Liver (tissue), 9 donors: ENCODE data around the gene IP6K3. TPM values are rescaled to one million over a fixed set of nuclear protein-coding genes. Genes with fewer than 3 reads are reported as not detected.

Source experiments
- DNase-seq: peaks from one replicate; pipeline ENCODE4 v3.0.0-alpha.2; 2017; ENCODE audit warnings: low spot score
- H3K27ac ChIP-seq, 2 donors: one replicate each; pipeline ENCODE4 v1.7.0; 2013; ENCODE audit warnings: inconsistent platforms in 2 of 2, low read length in 2 of 2, control low read depth in 1 of 2, low read depth in 1 of 2, mild to moderate bottlenecking in 1 of 2
- H3K27me3 ChIP-seq, 4 donors: one replicate each; pipeline versions ENCODE4 v1.6.1 to v1.7.0; 2013; ENCODE audit warnings: low read length in 3 of 4, inconsistent platforms in 1 of 4, mild to moderate bottlenecking in 1 of 4, moderate library complexity in 1 of 4; ENCODE audit not compliant: control insufficient read depth in 4 of 4, insufficient read depth in 4 of 4
- H3K36me3 ChIP-seq, 4 donors: one replicate each; pipeline versions ENCODE4 v1.6.1 to v1.7.0; 2013; ENCODE audit warnings: low read length in 3 of 4, mild to moderate bottlenecking in 3 of 4, low read depth in 1 of 4, moderate library complexity in 1 of 4; ENCODE audit not compliant: control insufficient read depth in 4 of 4, insufficient read depth in 3 of 4
- H3K4me1 ChIP-seq, 4 donors: one replicate each; pipeline versions ENCODE4 v1.6.1 to v1.7.0; 2013; ENCODE audit warnings: low read length in 3 of 4, mild to moderate bottlenecking in 3 of 4, moderate library complexity in 1 of 4; ENCODE audit not compliant: control insufficient read depth in 4 of 4, insufficient read depth in 4 of 4
- H3K4me3 ChIP-seq, 3 donors: one replicate each; pipeline versions ENCODE4 v1.6.1 to v1.7.0; 2013; ENCODE audit warnings: low read length in 3 of 3, control low read depth in 1 of 3, low read depth in 1 of 3, mild to moderate bottlenecking in 1 of 3
- H3K9ac ChIP-seq, 2 donors: one replicate each; pipeline ENCODE4 v1.7.0; 2013; ENCODE audit warnings: low read length in 2 of 2, mild to moderate bottlenecking in 2 of 2, moderate library complexity in 2 of 2, control low read depth in 1 of 2, low read depth in 1 of 2
- H3K9me3 ChIP-seq, 4 donors: one replicate each; pipeline versions ENCODE4 v1.6.1 to v1.7.0; 2013; ENCODE audit warnings: low read length in 3 of 4; ENCODE audit not compliant: control insufficient read depth in 4 of 4
- EGR1 ChIP-seq, 2 donors: IDR thresholded peaks; 2 replicates each; pipeline ENCODE4 v1.6.1; 2016 to 2018; ENCODE audit warnings: antibody characterized with exemption in 2 of 2, low read depth in 2 of 2
- FOXA1 ChIP-seq: IDR thresholded peaks from 2 replicates; pipeline ENCODE4 v1.6.1; 2016; ENCODE audit warnings: antibody characterized with exemption
- FOXA2 ChIP-seq: IDR thresholded peaks from 2 replicates; pipeline ENCODE4 v1.6.1; 2016; ENCODE audit warnings: antibody characterized with exemption
- GABPA ChIP-seq, 2 donors: IDR thresholded peaks in 1 of 2; conservative IDR thresholded peaks in 1 of 2; 2 replicates each; pipeline ENCODE4 v1.6.1; 2016; ENCODE audit warnings: antibody characterized with exemption in 2 of 2, mild to moderate bottlenecking in 1 of 2, moderate library complexity in 1 of 2
- HNF4A ChIP-seq, 2 donors: conservative IDR thresholded peaks; 2 replicates each; pipeline ENCODE4 v1.6.1; 2016; ENCODE audit warnings: antibody characterized with exemption in 2 of 2, mild to moderate bottlenecking in 2 of 2
- HNF4G ChIP-seq: IDR thresholded peaks from 2 replicates; pipeline ENCODE4 v1.6.1; 2016; ENCODE audit warnings: antibody characterized with exemption
- JUND ChIP-seq, 2 donors: IDR thresholded peaks; 2 replicates each; pipeline ENCODE4 v1.6.1; 2016; ENCODE audit warnings: antibody characterized with exemption in 2 of 2
- NR2F2 ChIP-seq: IDR thresholded peaks from 2 replicates; pipeline ENCODE4 v1.6.1; 2016; ENCODE audit warnings: antibody characterized with exemption
- RAD21 ChIP-seq, 2 donors: IDR thresholded peaks; 2 replicates each; pipeline ENCODE4 v1.6.1; 2016; ENCODE audit warnings: antibody characterized with exemption in 2 of 2, mild to moderate bottlenecking in 2 of 2
- RXRA ChIP-seq, 2 donors: IDR thresholded peaks; 2 replicates each; pipeline ENCODE4 v1.6.1; 2017 to 2018; ENCODE audit warnings: antibody characterized with exemption in 2 of 2, mild to moderate bottlenecking in 1 of 2
- SP1 ChIP-seq: IDR thresholded peaks from 2 replicates; pipeline ENCODE4 v1.6.1; 2018; ENCODE audit warnings: antibody characterized with exemption, mild to moderate bottlenecking
- TAF1 ChIP-seq: conservative IDR thresholded peaks from 2 replicates; pipeline ENCODE4 v1.6.1; 2016; ENCODE audit warnings: antibody characterized with exemption, mild to moderate bottlenecking
- YY1 ChIP-seq: IDR thresholded peaks from 2 replicates; pipeline ENCODE4 v1.6.1; 2016; ENCODE audit warnings: antibody characterized with exemption, mild to moderate bottlenecking
- WGBS: extraction: QIAGEN DNeasy Blood & Tissue Kit; methylation state at CpG from one replicate; pipeline ENCODE4 v1.1.7; 2013; 5-methylcytosine and 5-hydroxymethylcytosine counted together
- polyA plus RNA-seq, 2 donors: library from polyadenylated mRNA; stranded (reverse) in 1 of 2; unstranded in 1 of 2; fragments of 200-250 nt in 1 of 2; fragments of >200 nt in 1 of 2; fragmentation: Nextera tagmentation in 1 of 2; extraction: Ambion mirVana in 1 of 2; gene quantifications; one replicate each; pipeline versions ENCODE4 v1.2.1 to v1.2.3, GENCODE V29; 2013 to 2015
- total RNA-seq, 2 donors: library from RNA; depleted of rRNA; stranded (reverse); fragments of >200 nt; gene quantifications; one replicate each; pipeline ENCODE4 v1.2.3, GENCODE V29; 2014
- TF ChIP-seq, protein P1 (sequence below): IDR thresholded peaks from 2 replicates; pipeline ENCODE4 v1.6.1; 2016; ENCODE audit warnings: antibody characterized with exemption
- TF ChIP-seq, protein P2 (sequence below): IDR thresholded peaks from 2 replicates; pipeline ENCODE4 v1.6.1; 2016; ENCODE audit warnings: antibody characterized with exemption
- TF ChIP-seq, protein P3 (sequence below): fragments of 150-350 bp; IDR thresholded peaks from 2 replicates; pipeline ENCODE4 v1.5.1; 2017; ENCODE audit warnings: improper control_type of control experiment, low read depth, low read length; ENCODE audit not compliant: missing input control
- TF ChIP-seq, protein P4 (sequence below): IDR thresholded peaks from 2 replicates; pipeline ENCODE4 v1.6.1; 2016; ENCODE audit warnings: antibody characterized with exemption
- TF ChIP-seq, protein P5 (sequence below): IDR thresholded peaks from 2 replicates; pipeline ENCODE4 v1.6.1; 2016; ENCODE audit warnings: antibody characterized with exemption, mild to moderate bottlenecking
- donor health status: healthy.
- donor health status: healthy.
- donor health status: healthy.
- donor health status: healthy.
- donor health status: healthy.

IP6K3 gene
- total and polyA plus RNA-seq, 4 donors, result 1.5 to 12.9 (median 6.7) TPM

DNA sequence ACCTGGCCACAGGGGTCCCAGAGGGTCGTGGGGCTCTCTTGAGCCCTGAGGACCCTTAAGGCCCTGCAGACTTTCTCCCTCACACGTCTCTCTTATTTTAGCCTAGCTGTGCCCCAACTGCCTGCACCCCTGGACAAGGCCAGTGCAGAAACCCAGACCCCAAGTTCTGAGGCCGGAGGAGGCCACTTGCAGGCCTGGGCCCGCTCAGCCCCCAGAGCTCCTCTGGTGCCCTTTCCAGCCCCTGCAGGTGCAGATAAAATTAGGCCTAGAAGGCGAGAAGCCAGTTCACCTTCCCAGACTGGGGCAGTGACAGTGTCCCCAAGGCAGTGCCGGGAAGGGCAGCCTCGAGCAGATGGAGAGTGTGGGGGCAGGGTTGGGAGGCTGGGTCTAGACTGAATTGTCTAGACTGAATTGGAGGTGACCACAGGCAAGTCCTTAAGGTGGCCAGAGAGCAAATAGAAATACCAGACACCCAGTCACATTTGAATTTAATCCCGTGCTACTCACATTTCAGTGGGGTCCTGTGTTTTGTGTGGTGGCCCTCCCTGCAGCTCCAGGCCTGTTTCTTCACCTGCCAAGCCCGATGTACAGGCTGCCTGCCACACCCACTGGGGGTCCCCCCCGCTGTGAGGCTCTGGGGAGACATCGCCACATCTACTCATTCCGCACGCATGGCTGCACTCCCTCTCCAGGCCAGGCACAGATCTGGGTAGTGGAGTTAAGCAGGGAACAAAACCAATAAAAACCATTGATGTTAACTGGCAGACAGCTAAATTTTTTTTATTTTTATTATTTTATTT is 8.6 kb upstream of the IP6K3 start:
- no peak for DNase-seq
- Histone ChIP-seq H3K4me3 (no peak overlapping the region), H3K36me3 (no peaks in the 10 kb centered on the region), H3K9ac (no peak overlapping the region), H3K27ac (no peak overlapping the region), H3K27me3 (no peaks in the 10 kb centered on the region), H3K4me1 (peaks cover 0 to 28% (median 9%) of the 10 kb centered on the region in 4 donors), H3K9me3 (no peaks in the 10 kb centered on the region)
- 90% methylated on average over 13 of the region's 13 CpGs for WGBS
- TF ChIP-seq RAD21 (IDR thresholded peaks at IDR 0.05) (no peak), RXRA (IDR thresholded peaks at IDR 0.05) (no peak), HNF4G (no peak), EGR1 (IDR thresholded peaks at IDR 0.05; ENCODE audit: low read depth in 2 of 2) (no peak), TAF1 (no peak), HNF4A (conservative IDR thresholded peaks at IDR 0.05) (no peak), YY1 (no peak), NR2F2 (no peak), FOXA1 (no peak), GABPA (IDR thresholded peaks at IDR 0.05 in 1 of 2, conservative IDR thresholded peaks at IDR 0.05 in 1 of 2) (no peak), JUND (IDR thresholded peaks at IDR 0.05) (no peak), SP1 (no peak), FOXA2 (no peak)
- TF ChIP-seq, protein P1, sequence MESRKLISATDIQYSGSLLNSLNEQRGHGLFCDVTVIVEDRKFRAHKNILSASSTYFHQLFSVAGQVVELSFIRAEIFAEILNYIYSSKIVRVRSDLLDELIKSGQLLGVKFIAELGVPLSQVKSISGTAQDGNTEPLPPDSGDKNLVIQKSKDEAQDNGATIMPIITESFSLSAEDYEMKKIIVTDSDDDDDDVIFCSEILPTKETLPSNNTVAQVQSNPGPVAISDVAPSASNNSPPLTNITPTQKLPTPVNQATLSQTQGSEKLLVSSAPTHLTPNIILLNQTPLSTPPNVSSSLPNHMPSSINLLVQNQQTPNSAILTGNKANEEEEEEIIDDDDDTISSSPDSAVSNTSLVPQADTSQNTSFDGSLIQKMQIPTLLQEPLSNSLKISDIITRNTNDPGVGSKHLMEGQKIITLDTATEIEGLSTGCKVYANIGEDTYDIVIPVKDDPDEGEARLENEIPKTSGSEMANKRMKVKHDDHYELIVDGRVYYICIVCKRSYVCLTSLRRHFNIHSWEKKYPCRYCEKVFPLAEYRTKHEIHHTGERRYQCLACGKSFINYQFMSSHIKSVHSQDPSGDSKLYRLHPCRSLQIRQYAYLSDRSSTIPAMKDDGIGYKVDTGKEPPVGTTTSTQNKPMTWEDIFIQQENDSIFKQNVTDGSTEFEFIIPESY, result no peak
- TF ChIP-seq, protein P2, sequence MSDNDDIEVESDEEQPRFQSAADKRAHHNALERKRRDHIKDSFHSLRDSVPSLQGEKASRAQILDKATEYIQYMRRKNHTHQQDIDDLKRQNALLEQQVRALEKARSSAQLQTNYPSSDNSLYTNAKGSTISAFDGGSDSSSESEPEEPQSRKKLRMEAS, result no peak
- TF ChIP-seq, protein P3, sequence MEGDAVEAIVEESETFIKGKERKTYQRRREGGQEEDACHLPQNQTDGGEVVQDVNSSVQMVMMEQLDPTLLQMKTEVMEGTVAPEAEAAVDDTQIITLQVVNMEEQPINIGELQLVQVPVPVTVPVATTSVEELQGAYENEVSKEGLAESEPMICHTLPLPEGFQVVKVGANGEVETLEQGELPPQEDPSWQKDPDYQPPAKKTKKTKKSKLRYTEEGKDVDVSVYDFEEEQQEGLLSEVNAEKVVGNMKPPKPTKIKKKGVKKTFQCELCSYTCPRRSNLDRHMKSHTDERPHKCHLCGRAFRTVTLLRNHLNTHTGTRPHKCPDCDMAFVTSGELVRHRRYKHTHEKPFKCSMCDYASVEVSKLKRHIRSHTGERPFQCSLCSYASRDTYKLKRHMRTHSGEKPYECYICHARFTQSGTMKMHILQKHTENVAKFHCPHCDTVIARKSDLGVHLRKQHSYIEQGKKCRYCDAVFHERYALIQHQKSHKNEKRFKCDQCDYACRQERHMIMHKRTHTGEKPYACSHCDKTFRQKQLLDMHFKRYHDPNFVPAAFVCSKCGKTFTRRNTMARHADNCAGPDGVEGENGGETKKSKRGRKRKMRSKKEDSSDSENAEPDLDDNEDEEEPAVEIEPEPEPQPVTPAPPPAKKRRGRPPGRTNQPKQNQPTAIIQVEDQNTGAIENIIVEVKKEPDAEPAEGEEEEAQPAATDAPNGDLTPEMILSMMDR, result no peak
- TF ChIP-seq, protein P4, sequence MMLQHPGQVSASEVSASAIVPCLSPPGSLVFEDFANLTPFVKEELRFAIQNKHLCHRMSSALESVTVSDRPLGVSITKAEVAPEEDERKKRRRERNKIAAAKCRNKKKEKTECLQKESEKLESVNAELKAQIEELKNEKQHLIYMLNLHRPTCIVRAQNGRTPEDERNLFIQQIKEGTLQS, result no peak
- TF ChIP-seq, protein P5, sequence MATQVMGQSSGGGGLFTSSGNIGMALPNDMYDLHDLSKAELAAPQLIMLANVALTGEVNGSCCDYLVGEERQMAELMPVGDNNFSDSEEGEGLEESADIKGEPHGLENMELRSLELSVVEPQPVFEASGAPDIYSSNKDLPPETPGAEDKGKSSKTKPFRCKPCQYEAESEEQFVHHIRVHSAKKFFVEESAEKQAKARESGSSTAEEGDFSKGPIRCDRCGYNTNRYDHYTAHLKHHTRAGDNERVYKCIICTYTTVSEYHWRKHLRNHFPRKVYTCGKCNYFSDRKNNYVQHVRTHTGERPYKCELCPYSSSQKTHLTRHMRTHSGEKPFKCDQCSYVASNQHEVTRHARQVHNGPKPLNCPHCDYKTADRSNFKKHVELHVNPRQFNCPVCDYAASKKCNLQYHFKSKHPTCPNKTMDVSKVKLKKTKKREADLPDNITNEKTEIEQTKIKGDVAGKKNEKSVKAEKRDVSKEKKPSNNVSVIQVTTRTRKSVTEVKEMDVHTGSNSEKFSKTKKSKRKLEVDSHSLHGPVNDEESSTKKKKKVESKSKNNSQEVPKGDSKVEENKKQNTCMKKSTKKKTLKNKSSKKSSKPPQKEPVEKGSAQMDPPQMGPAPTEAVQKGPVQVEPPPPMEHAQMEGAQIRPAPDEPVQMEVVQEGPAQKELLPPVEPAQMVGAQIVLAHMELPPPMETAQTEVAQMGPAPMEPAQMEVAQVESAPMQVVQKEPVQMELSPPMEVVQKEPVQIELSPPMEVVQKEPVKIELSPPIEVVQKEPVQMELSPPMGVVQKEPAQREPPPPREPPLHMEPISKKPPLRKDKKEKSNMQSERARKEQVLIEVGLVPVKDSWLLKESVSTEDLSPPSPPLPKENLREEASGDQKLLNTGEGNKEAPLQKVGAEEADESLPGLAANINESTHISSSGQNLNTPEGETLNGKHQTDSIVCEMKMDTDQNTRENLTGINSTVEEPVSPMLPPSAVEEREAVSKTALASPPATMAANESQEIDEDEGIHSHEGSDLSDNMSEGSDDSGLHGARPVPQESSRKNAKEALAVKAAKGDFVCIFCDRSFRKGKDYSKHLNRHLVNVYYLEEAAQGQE, result no peak
